Kidney epithelial cell (primary cell): Measurements from ENCODE around the gene GGNBP2. TPM values are rescaled to one million over a fixed set of nuclear protein-coding genes. Genes with fewer than 3 reads are reported as not detected.

Experiments
- DNase-seq: peaks from one replicate; pipeline ENCODE4 v3.0.0-alpha.2; 2010; ENCODE audit warnings: low read depth
- H3K27me3 ChIP-seq: 2 replicates; pipeline ENCODE4 v1.6.0; 2011; ENCODE audit warnings: low read length; ENCODE audit not compliant: control insufficient read depth, insufficient read depth
- H3K36me3 ChIP-seq: 2 replicates; pipeline ENCODE4 v1.5.1; 2011; ENCODE audit warnings: low read length; ENCODE audit not compliant: control insufficient read depth, insufficient read depth
- H3K4me3 ChIP-seq: 2 replicates; pipeline ENCODE4 v1.5.1; 2011; ENCODE audit warnings: low read depth, mild to moderate bottlenecking, control low read depth, low read length
- CTCF ChIP-seq: IDR thresholded peaks from 2 replicates; pipeline ENCODE4 v1.5.1; 2011; ENCODE audit warnings: mild to moderate bottlenecking, moderate library complexity, low read length, control low read depth, inconsistent platforms; ENCODE audit not compliant: insufficient read depth, poor library complexity, severe bottlenecking
- total RNA-seq: library from RNA; depleted of rRNA; stranded (reverse); fragments of >200 nt; gene quantifications from 2 replicates; pipeline ENCODE4 v1.2.3, GENCODE V29; 2015

GGNBP2 gene
- total RNA-seq, 1 donor from 2014 or later: 38.2 TPM

GRCh38 chr17:36632916-36633771 is 88.4 kb downstream of the GGNBP2 start:
- Histone ChIP-seq H3K36me3 (no peaks in the 10 kb centered on the region), H3K27me3 (peaks cover 51% of the 10 kb centered on the region), H3K4me3 (no peak overlapping the region)
- no peak for TF ChIP-seq CTCF
- no peak for DNase-seq

Other genes with a start within 250 kb of the GGNBP2 start
- not detected in 2 replicates for gene TBC1D3G, start 221.0 kb upstream of the GGNBP2 start, total RNA-seq
- gene TBC1D3H, start 156.5 kb upstream of the GGNBP2 start, total RNA-seq: not detected in 2 replicates
- 32.9 and 36.7 TPM in 2 replicates for gene ZNHIT3, start 58.2 kb upstream of the GGNBP2 start, total RNA-seq
- 42.5 and 63.3 TPM in 2 replicates for gene MYO19, start 10.1 kb upstream of the GGNBP2 start, total RNA-seq
- 9.0 and 12.6 TPM in 2 replicates for gene PIGW, start 9.9 kb upstream of the GGNBP2 start, total RNA-seq
- gene DHRS11, start 47.0 kb downstream of the GGNBP2 start, total RNA-seq: 5.4 and 8.3 TPM in 2 replicates
- 6.6 and 8.3 TPM in 2 replicates for gene MRM1, start 56.7 kb downstream of the GGNBP2 start, total RNA-seq